NB4 (cell line): ENCODE data around the gene IMP3.

Experiments
- CTCF ChIP-seq: IDR thresholded peaks from one replicate; pipeline ENCODE4 v1.5.1; 2012; ENCODE audit warnings: low read depth, low read length
- MYC ChIP-seq: IDR thresholded peaks from 2 replicates; pipeline ENCODE4 v1.6.1; 2011; ENCODE audit warnings: low read depth, low read length
- POLR2A ChIP-seq: IDR thresholded peaks from 2 replicates; pipeline ENCODE4 v1.6.1; 2011; ENCODE audit warnings: mild to moderate bottlenecking; ENCODE audit not compliant: insufficient read length; ENCODE audit errors: extremely low read depth

- no peak for TF ChIP-seq POLR2A
- no peak for TF ChIP-seq CTCF
- TF ChIP-seq MYC, result no peak
Observed at GRCh38 chr15:75649848-75650247, 9.8 kb upstream of the IMP3 start.
